Esophagus squamous epithelium (tissue), 4 donors: ENCODE results near the gene KLHL18.

Experiments
- POLR2A ChIP-seq, 4 donors: fragments of 450-650 bp; IDR thresholded peaks; one replicate each; pipeline ENCODE4 v1.6.1; 2017; ENCODE audit warnings: antibody characterized with exemption in 4 of 4, mild to moderate bottlenecking in 4 of 4, moderate library complexity in 3 of 4
- TF ChIP-seq, protein P1 (sequence below), 6 experiments: fragments of 450-650 bp in 4 of 6; fragments of 200-600 bp in 2 of 6; sonication (generic) in 2 of 6; IDR thresholded peaks; one replicate each; pipeline ENCODE4 v1.5.1; 2016 to 2019; ENCODE audit warnings: antibody characterized with exemption in 6 of 6, mild to moderate bottlenecking in 4 of 6, moderate library complexity in 4 of 6

DNA sequence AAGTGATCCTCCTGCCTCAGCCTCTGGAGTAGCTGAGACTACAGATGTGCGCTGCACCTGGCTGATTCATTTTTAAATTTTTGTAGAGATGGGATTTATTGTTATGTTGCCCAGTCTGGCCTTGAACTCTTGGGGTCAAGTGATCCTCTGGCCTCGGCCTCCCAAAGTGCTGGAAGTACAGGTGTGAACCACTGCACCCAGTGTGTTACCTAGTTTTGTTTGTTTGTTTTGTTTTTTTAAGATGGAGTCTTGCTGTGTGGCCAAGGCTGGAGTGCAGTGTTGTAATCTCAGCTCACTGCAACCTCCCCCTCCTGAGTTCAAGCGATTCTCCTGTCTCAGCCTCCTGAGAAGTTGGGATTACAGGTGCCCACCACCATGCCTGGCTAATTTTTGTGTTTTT, 110.2 kb downstream of the KLHL18 start:
- TF ChIP-seq, protein P1, sequence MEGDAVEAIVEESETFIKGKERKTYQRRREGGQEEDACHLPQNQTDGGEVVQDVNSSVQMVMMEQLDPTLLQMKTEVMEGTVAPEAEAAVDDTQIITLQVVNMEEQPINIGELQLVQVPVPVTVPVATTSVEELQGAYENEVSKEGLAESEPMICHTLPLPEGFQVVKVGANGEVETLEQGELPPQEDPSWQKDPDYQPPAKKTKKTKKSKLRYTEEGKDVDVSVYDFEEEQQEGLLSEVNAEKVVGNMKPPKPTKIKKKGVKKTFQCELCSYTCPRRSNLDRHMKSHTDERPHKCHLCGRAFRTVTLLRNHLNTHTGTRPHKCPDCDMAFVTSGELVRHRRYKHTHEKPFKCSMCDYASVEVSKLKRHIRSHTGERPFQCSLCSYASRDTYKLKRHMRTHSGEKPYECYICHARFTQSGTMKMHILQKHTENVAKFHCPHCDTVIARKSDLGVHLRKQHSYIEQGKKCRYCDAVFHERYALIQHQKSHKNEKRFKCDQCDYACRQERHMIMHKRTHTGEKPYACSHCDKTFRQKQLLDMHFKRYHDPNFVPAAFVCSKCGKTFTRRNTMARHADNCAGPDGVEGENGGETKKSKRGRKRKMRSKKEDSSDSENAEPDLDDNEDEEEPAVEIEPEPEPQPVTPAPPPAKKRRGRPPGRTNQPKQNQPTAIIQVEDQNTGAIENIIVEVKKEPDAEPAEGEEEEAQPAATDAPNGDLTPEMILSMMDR (IDR thresholded peaks at IDR 0.05): no peak
- no peak for TF ChIP-seq POLR2A (IDR thresholded peaks at IDR 0.05)
